HG02763 (cell line): Measurements from ENCODE around the gene SLC19A3.

Experiments
- ATAC-seq: cut with Tn5 transposase; IDR thresholded peaks from one replicate; pipeline ENCODE4 v1.9.1; 2021; ENCODE audit warnings: mild to moderate bottlenecking, moderate library complexity; ENCODE audit not compliant: unreplicated experiment

SLC19A3 gene

DNA sequence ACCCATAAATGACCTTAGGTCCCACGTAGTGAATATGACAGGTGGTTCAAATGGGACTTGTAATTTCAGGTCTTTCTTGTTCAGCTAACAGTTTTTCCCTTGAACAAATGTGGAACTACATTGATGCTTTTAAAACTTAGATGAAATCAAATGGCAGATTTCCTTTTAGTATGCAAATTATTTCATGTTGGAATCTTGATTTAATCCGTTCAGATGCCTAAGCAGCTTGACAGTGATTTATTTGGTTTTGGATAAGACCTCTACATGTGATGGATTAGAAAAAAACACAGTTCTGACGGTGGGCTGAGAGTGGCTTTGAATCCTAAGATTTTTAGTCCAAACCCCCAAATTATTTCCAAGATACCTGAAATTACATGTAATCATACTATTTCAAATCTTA, 83.6 kb downstream of the SLC19A3 start:
- no peak for ATAC-seq
